Placental epithelial cell (primary cell): ENCODE results near the gene PDRG1. TPM values are rescaled to one million over a fixed set of nuclear protein-coding genes. Genes with fewer than 3 reads are reported as not detected.

Experiments used
- small RNA-seq: library from RNA; depleted of rRNA; stranded (forward); fragments of <200 nt; gene quantifications from one replicate; pipeline ENCODE3, GENCODE V24; 2012
- total RNA-seq: library from RNA; depleted of rRNA; stranded (reverse); fragments of >200 nt; gene quantifications from 2 replicates; pipeline ENCODE4 v1.2.3, GENCODE V29; 2012

PDRG1 gene
- total RNA-seq: 2.5 and 2.7 TPM in 2 replicates

DNA sequence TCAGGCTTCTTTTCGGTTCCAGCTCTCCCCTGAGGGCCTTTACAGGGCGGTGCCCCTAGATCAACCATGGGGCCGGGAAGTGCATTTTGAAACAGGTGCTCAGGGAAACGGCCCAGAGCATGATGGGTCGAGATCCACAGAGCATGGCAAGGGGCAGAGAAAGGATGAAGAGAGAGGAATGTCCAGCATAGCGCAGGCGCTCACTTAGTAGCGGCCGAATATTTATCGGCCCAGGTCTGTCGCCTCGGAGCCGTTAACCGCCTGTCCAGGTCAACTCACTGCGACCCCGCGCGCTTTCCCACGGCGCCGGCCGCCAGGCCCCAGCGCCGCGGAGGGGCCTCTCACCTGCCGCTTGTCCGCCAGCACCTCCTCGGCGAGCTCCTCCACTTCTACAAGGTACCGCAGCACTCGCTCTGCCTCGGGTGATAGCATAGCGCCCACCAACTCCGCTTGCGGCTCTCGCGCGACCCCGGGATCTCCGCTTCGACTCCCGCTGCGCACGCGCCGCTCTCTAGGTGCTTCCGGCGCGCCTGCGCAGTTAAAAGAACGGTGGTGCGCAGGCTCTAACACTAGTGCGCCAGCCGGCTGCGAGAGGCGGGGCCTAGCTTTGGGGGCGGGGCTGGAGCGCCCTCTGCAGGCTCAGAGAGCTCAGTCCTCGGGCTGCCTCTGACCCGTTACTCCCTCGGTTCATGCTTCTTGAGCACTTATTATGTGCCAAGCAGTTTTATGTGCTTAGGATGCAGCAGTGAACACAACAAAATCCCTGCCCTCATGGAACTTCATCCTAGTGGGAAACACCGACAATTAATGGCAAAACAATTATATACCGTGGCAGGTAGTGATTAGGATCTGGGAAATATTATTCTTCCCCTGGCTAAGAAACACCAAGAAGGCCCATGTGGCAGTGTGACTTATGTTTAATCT, at the start of gene PDRG1:
TSS of gene PDRG1 (minus strand) at position 517 of the 924 bp plus-strand sequence. CDS start at position 432, 85 bp downstream.

DNA sequence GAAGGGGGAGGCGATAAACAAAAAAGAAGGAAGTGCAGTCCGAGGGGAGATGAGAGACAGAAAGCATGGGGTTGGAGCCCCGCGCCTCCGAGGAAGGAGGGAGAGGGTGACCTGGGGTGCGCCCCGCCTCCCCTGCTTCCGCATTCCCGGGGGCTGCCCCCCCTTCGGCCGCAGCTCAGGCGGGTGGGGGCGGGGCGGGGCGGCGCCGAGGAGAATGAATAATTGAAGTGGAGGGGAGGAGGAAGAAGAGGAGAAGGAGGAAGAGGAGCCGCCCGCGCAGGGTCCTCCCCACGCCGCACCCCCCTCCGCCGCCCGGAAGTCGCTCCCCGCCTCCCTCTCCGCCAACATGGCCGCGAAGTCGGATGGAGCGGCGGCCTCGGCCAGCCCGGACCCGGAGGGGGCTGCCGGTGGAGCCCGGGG, 16.0 kb upstream of the PDRG1 start, which contains the start of gene XKR7:
TSS of gene XKR7 (plus strand) at position 322 of the 420 bp plus-strand sequence. CDS start at position 347, 25 bp downstream.

Small RNAs within 50 kb of the gene (small RNA-seq; reads per million reads assigned to genes)
- gene RNU1-94P: 1.9 reads per million, percentile 77 among the genes with 10 or more reads in this experiment

Other genes with a start within 250 kb of the PDRG1 start
- gene BCL2L1, start 229.2 kb downstream of the PDRG1 start, total RNA-seq: 73.4 and 115 TPM in 2 replicates
- gene TPX2, start 212.8 kb downstream of the PDRG1 start, total RNA-seq: 11.4 and 26.5 TPM in 2 replicates
- 0.22 TPM in 1 of 2 replicates, not detected in the other for gene MYLK2, start 132.7 kb downstream of the PDRG1 start, total RNA-seq
- gene FOXS1, start 106.4 kb downstream of the PDRG1 start, total RNA-seq: not detected in 2 replicates
- not detected in 2 replicates for gene DUSP15, start 81.5 kb downstream of the PDRG1 start, total RNA-seq
- under 0.01 TPM in 1 of 2 replicates, not detected in the other for gene TTLL9, start 81.4 kb downstream of the PDRG1 start, total RNA-seq
- under 0.01 TPM in 1 of 2 replicates, not detected in the other for gene XKR7, start 16.1 kb upstream of the PDRG1 start, total RNA-seq
- gene CCM2L, start 58.4 kb upstream of the PDRG1 start, total RNA-seq: not detected in 2 replicates
- gene HCK, start 100.2 kb upstream of the PDRG1 start, total RNA-seq: not detected in 2 replicates
- gene TM9SF4, start 157.7 kb upstream of the PDRG1 start, total RNA-seq: 52.6 and 64.3 TPM in 2 replicates